Occipital lobe (tissue), 2 donors: ENCODE results near the gene CD37. TPM values are rescaled to one million over a fixed set of nuclear protein-coding genes. Genes with fewer than 3 reads are reported as not detected.
"Not testable (repeated sequence)": the region's sequence is repeated elsewhere in the genome, so short reads cannot be mapped to it uniquely, and the experiment has no call there.

Source experiments
- DNase-seq: peaks from one replicate; lab custom pipeline; 2025; lab: John Stamatoyannopoulos, UW
- total RNA-seq: library from RNA; depleted of rRNA; stranded (reverse); fragments of >200 nt; gene quantifications from one replicate; pipeline ENCODE4 v1.2.3, GENCODE V29; 2014

Gene CD37
- total RNA-seq, 1 donor from 2014 or later, result 1.1 TPM

- DNase-seq, result no peak
Observed at GRCh38 chr19:49328741-49329140, 6.5 kb upstream of the CD37 start.

DNA sequence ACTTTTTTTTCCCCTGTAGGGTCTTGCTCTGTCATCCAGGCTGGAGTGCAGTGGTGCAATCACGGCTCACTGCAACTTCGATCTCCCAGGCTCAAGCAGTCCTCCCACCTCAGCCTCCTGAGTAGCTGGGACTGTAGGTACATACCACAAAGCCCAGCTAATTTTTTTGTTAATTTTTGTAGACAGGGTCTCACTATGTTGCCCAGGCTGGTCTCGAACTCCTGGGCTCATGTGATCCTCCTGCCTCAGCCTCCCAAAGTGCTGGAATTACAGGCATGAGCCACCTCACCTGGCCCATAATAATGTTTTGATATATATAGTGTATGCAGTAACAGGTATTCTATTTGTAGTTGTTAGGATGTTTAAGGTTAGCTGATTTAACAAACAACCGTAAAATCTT is 4.0 kb upstream of the CD37 start:
- not testable (repeated sequence) for DNase-seq

DNA sequence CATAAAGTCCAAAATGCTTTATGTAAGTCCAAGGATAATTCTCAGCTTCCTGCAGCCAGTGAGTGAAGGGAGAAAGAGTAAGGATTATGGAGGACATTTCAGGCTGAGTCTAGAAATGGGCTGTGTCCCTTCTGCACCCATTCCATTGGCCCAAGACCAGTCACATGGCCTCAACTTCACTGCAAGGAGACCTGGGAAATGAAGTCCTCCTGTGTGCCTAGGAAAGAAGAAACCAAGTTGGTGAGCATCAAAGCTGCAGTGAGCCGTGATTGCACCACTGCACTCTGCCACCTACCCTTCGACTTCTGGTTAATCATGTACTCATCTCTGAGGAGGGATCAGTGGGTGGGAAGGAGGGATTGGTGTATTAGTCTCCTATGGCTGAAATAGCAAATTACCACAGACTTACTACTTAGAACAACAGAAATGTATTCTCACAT is 3.6 kb upstream of the CD37 start:
- no peak for DNase-seq

GRCh38 chr19:49332691-49333417 is 2.4 kb upstream of the CD37 start:
- DNase-seq, result not testable (repeated sequence)

DNA sequence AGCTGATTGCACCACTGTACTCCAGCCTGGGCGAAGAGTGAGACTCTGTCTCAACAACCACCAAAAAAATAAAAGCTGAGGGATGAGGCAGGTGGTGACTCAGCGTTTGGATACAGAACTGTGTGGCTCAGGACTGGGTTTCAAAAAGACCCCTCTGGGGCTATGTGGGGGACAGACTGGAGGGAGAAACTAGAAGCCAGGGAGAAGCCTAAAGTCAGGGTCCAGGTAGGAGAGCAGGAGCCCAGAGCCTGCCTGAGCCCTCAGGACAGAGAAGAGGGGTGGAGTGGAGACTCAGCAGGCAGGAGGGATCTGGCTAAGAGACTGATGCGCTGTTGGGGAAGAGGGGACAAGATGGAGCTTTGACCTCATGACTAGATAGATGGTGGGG is 1.8 kb upstream of the CD37 start:
- DNase-seq, result no peak

DNA sequence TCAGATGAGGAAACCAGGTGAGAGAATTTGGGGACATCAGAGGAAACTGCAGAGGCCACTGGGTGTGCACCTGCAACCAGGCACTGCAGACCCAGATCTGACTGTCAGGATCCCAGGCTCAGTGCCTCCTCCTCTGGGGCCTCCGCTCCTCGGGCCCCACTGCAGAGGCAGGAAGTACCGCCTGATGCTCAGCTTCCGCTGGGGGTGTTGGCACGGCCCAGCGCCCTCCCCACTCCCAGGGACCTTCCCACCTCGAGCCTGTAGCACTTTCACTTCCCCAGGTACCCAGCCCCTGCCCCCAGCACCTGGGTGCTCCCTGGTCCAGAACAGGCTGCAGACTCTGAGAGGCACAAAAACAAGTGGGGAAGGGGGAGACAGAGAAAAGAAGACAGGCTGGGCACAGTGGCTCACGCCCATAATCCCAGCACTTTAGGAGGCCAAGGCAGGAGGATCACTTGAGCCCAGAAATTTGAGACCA is 1.4 kb upstream of the CD37 start:
- DNase-seq, result no peak

DNA sequence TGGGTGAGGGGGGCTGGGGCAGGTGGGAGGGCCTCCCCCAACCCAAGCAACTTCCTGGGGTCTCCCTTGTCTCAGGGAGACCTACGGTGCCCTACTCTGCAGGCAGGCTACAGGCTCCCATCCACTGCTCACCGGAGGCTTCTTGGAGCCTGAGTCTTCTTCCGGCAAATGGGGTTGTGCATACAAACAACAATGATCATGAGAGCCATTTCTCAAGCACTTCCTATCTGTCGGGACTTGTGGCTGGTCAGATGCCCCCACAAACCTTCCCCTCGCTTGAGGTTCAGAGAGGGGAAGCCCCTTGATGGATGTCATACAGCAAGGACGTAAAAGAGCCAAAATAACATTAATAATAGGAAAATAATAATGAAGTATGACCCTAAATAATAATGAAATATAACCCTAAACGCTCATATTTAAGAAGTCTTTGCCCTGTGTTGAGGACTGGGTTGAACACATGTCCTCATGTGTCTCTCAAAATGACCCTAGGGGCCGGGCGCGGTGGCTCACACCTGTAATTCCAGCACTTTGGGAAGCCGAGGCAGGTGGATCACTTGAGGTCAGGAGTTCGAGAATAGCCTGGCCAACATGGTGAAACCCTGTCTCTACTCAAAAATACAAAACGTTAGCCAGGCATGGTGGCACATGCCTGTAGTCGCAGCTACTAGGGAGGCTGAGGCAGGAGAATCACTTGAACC is 727 bp downstream of the CD37 start:
- DNase-seq, result no peak

GRCh38 chr19:49336482-49337266 is 1.5 kb downstream of the CD37 start:
- no peak for DNase-seq

DNA sequence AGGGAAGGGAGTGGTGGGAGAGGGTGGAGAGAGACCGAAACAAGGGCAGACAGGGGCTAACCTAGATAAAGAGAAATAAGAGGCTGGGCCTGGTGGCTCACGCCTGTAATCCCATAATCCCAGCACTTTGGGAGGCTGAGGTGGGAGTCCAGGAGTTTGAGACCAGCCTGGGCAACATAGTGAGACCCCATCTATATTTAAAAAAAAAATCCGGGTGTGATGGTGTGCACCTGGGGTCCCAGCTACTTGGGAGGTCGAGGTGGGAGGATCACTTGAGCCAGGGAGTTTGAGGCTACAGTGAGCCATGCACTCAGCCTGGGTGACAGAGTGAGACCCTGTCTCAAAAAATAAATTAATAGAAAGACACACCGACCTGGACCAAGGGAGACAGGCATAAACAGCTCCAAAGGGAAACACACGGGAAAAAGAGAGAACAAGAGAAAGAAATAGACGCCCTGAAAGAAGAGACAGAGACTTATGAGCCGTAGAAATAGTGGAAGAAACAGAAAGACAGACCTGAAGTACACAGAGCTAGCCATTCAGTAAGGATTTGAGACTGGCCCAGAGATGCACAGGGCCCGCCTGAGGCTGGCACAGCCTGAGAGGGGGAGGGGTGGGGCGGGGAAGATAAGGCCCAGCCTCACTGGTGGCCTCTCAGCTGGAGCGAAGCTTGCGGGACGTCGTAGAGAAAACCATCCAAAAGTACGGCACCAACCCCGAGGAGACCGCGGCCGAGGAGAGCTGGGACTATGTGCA is 2.2 kb downstream of the CD37 start:
- no peak for DNase-seq

GRCh38 chr19:49338023-49338677 is 2.9 kb downstream of the CD37 start:
- DNase-seq, result no peak

GRCh38 chr19:49338691-49339300 is 3.6 kb downstream of the CD37 start:
- peak; percentile 16 for DNase-seq

- DNase-seq, result peak; percentile 67
Observed at GRCh38 chr19:49339301-49340068, 4.3 kb downstream of the CD37 start.

- no peak for DNase-seq
Observed at GRCh38 chr19:49340069-49340864, 5.1 kb downstream of the CD37 start.

DNA sequence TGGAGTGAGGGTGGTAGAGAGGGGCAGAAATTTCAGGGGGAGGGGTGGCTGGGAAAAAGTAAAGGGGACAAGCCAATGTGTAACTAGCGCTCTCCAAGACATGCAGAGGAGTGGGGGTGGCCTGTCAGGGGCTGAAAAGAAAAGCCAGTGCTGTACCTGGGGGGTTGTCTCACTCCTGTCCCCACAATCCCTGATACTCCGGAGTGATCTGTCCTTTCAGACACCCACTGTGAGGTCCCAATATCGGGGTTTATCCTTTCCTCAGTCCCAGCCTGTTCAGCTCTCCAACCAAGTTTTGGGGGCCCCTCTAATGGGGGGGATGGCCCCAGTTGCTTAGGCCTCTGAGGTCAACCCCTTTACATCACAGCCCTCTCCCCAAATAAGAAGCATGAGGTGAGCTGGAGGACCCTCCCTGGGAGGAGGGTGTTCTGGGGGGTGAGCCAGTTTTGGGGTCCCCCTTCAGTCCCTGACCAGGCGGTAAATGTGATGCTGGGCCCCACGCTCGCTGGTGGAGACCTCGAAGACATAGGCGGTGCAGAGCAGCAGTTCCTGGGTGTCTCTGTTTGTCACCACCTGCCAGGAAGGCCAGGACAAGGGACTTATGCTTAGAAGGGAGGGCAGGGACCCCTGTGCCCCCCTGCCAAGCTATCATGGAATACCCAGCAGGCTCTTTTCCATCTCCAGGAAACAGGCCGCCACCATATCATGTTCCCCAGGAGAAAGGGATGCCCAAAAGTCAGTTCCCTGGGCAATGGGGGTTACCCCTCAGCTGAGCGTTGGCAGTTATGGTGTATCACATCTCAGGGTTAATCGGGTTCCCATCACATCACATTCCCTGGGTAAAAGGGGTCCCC is 5.9 kb downstream of the CD37 start:
- no peak for DNase-seq

- DNase-seq, result no peak
Observed at GRCh38 chr19:49342291-49342721, 7.1 kb downstream of the CD37 start.

GRCh38 chr19:49343123-49343522 is 7.9 kb downstream of the CD37 start:
- no peak for DNase-seq

DNA sequence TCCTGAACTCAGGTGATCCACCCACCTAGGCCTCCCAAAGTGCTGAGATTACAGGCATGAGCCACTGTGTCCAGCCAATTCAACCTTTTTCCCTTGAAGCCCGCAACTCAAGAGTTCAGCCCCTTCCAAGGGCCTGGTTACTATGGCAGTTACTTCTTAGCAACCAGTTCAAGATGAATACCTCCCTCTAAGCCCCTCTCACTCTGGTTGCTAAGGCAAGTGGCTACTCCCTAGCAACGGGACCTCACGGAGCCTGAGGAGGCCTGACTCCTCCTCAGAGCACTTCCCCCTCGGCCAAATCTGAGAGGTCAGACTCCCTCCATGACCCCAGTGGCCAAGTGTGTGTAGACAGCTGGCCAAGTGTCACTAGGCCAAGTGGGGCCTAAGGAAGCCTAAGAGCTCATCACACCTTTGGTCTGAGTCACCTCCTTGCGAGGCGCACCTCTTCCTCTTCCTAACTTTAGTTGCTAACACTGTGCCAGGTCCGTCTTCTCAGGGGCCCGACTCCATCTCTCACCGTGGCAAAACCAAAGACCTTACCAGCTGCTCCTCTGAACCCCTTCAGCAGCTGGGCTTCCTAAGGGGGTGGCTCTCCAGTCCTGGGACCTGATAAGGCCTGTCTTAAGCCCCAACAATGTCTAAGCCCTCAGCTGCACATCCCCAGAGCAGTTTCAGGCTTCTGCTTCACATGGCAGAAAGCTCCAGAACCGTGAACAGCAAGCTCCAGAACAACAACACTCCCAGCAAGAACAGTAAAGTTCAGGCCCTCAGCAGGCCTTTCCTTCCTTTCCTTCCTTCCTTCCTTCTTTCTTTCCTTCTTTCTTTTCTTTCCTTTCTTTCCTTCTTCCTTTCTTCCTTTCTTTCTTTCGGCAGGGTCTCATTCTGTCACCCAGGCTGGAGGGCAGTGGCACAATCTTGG is 9.6 kb downstream of the CD37 start:
- DNase-seq, result no peak
